GM19372 (cell line): ENCODE measurements around the gene METTL15.
"Not testable (repeated sequence)": the region's sequence is repeated elsewhere in the genome, so short reads cannot be mapped to it uniquely, and the experiment has no call there.

ENCODE experiments used
- ATAC-seq: cut with Tn5 transposase; IDR thresholded peaks from one replicate; pipeline ENCODE4 v1.9.1; 2021; ENCODE audit warnings: mild to moderate bottlenecking, low read depth, moderate library complexity; ENCODE audit not compliant: unreplicated experiment

The METTL15 gene

DNA sequence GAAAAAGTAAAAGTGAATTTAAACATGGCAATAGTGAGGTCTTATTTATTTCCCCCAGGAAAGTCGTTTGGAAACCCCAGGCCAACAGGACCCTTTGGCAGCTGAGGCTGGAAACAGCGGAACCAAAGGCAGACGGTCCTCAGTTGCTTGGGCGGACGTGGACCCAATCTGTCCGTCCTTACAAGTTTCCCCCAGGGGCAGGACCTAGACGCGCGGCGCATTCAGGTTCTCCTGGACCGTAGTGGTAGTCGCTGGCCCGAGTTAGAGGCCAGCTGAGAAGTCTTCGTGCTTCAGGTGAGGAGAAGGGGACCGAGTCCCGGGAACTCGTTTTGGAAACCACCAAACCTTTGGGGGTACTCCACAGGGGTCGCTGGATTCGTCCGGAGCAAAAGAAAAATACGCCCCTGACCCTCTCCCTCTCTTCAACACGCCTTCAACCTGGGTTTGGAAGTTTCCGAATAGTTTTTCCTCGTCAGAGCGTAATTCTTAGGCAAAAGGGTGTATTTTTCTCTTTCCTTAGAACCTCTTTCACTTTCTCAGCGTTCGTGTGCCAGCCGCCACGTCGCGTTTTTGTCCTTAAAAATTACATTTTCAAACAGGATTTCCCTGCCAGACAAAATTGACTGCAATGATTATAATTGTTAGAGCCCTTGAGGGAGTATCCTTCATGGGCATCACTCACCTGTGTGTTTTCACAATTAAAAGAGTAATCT is 2.1 kb downstream of the METTL15 start:
- peak; percentile 26 for ATAC-seq

DNA sequence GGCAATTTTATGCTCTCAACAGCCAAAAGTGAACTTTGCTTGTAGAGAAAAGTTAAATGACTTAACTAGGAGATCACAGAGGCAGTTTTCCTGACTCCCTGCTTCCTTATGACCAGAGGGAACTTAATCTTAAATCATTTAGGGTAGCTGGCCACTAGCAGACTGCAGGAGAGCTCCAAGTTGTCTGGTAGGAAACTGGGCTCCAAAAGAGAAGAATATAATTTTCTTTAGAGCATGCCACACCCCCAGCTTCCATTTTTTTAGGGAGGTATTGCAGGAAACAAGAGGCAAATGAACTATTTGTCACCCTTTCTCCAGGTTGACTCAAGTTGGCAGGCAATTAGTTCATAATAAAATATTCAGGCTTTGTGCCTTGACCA is 2.6 kb downstream of the METTL15 start:
- ATAC-seq: no peak

DNA sequence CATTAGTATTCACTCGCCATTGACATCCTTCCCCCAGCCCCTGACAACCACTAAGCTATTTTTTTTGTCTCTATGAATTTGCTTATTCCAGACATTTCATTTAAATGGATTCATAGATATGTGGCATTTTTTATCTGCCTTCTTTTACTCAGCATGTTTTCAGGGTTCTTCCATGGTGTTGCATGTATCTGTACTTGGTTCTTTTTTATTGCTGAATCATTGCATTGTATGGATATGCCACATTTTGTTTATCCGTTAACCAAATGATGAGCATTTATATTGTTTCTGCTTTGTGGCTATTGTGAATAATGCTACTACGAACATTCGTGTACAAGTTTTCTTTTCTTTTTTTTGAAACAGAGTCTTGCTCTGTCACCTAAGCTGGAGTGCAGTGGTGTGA is 5.9 kb downstream of the METTL15 start:
- no peak for ATAC-seq

DNA sequence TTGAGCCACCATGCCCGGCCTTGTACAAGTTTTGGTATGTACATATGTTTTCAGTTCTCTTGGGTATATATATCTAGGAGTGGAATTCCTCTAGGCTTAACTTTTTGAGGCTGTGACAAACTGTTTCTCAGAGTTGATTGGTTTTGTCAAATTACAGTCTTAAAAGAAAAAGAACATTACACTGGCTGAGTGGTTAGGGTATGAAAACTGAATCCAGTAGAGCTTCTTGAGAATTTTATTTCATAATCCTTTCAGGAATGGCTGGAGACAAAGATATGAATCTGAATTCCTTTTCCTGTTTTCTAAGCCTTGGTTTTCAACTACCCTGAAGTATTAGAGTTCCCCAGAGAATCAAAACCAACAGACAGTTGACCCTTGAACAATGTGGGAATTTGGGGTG is 6.5 kb downstream of the METTL15 start:
- no peak for ATAC-seq

DNA sequence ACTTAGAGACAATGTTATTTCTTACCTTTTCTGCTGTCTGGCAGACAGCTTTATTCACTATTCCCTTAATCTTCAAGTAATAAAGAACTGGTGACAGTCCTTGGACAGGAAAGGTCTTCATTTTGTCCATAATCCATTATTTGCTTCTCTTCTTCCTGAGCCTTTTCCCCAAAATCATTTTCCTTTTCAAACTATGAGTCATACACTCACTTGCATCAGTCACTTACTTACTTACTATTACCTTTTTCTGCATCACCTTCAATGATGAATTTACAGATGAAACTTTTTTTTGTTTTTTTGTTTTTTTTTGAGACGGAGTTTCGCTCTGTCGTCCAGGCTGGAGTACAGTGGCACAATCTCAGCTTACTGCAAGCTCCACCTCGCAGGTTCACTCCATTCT is 9.5 kb downstream of the METTL15 start:
- ATAC-seq: no peak

DNA sequence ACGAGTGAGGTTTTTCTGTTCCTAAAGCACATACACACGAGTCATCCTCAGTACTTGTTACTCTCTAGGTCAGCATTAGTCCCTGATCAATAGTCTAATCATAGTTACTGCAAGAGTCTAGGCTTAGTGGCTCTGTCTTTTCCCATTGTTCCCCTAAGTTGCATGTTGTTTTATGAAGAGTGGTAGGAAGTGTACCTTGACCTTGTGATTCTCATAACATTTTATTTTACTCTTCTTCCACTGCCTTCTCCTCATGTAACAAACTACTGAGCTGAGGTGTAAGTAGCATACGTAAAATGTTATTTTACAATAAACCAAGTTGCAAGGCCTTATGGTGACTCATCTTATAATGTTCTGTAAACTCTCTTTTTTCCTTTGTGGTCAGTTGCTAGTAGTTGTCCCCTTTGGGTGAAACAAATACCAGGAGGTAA is 15.0 kb downstream of the METTL15 start:
- no peak for ATAC-seq

DNA sequence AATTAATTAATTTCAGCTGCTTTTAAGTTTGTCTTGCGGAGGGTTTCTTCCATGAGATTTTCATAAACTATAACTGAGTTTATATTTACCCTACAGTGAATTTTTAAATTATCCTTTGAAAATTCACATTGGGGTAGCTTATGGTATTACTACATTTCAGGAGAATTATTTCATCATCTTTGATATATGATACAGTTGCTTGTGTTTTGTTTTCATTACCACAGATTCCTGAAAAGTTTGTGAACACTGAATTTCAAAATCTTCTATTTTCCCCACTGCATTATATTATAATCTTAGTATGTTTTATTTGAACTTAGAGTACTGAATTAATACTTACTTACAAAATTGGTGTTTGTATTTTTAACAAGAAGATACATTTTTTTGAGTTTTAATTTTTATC is 24.4 kb downstream of the METTL15 start:
- no peak for ATAC-seq

DNA sequence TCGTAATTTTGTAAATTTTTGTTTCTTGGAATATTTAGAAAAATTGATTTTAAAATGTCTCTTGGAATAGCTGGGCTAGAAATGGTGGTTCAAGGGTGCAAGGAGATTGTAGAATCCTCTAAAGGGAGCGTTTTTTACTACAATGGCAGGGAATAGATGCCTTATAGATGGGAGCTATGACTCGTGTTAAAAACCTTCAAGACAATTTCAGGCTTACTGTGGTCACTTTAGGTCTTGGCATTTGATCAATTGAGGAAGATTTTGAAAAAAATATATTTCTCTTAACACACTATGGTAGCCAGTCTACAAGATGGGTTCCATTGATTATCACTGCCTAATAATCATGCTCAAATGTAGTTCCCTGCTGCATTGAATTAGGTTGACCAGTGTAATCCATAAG is 25.0 kb downstream of the METTL15 start:
- no peak for ATAC-seq

DNA sequence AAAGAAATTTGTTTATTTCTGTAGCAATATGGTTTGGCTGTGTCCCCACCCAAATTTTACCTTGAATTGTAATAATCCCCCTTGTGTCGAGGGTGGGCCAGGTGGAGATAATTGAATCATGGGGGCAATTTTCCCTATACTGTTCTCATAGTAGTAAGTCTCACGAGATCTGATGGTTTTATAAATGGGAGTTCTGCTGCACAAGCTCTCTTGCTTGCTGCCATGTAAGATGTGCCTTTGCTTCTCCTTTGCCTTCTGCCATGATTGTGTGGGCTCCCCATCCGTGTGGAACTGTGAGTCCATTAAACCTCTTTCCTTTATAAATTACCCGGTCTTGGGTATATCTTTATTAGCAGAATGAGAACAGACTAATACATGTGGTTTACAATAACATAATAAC is 28.0 kb downstream of the METTL15 start:
- not testable (repeated sequence) for ATAC-seq

DNA sequence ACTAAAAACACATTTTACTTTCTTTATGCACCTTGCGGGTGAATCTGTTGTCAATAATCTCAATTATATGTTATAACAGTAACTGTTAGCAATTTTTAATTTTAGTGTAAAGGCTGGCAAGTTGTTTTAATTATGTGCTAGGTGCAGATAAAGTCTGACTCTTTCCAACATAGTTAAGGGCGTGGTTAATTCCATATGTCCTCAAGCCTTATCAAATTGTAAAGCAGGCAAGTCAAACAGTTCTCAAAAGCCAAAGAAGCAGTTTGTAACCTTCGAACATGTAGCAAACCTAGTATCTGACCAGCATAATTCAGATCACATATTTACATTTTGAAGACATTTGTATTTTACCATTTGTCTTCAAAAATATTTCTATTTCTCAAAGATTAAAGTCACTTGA is 29.2 kb downstream of the METTL15 start:
- no peak for ATAC-seq

DNA sequence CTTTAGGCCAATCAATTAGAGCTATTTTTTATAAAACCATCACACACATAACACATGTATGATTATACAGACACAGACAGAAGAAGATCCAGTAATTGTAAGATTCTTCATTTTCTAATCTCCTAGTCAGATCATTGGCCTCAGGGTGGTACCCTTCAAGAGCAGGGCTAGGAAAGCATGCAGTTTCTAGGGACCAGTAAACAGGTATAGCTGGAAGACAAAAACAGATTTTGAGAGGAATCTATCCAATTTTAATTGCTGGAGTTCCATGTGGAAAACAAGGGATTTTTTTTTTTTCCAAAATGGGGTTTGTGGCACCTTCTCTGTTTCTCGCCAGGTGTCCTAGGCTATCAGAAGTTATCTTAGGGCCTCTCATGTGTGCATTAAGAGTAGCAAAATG is 29.6 kb downstream of the METTL15 start:
- no peak for ATAC-seq

DNA sequence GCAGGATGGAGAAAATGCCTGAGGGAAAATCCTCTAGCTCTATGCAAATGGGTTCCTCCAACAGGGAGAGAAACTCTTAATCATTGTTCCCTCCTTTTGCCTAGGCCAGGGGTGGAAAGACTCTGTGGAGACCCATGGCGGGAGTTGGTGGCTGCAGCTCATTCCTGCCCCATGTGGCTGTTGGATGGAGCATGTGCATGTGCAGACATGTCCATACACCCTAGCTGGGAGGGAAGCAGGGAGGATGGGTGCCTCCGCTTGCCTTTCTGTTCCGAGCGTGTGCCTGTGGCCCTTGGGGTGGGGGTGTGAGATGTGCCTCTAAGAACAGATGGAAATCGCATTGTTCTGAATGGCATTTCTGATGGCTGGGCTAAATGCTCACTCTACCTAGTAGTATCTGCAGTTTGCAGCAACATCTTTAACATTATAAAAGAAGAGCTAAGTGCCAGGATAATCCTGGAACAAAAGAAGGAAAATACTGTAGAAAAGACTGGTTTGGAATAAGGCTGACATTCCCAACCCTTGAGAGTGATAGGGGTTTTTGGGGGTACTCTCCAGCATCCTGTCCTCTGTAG is 31.7 kb downstream of the METTL15 start:
- ATAC-seq: no peak

DNA sequence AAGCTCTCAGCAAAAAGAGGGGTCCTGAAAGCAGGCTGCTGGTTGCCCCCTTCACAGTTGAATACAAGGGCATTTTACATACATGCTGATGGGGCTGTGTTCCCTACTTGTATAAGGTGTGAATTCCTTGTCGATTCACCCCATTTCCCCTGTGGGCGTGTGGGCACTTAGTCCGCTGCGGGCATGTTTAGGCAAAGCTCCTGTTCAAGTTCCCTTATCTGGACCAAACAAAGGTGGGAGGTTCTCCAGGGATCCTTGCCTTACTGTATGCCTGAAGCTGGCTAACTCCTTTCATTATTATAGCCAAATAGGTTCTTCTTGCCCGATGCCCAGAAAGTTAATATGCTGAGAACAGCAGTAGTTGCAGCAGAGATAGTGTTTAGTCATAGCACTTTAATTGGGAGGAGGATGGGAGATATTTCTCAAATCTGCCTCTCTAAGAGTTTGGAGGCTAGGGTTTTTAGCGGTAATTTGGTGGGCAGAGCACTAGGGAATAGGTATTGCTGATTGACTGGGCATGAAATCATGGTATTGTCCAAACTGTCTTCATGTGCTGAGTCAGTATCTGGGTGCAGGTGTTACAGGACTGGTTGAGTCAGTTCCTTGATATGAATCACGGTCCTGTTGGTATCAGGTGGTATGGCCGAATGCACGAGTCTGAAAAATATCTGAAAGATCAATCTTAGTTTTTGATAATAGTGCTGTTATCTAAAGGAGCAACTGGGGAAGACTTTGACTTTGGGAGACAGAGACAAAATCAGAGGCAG is 32.7 kb downstream of the METTL15 start:
- no peak for ATAC-seq

DNA sequence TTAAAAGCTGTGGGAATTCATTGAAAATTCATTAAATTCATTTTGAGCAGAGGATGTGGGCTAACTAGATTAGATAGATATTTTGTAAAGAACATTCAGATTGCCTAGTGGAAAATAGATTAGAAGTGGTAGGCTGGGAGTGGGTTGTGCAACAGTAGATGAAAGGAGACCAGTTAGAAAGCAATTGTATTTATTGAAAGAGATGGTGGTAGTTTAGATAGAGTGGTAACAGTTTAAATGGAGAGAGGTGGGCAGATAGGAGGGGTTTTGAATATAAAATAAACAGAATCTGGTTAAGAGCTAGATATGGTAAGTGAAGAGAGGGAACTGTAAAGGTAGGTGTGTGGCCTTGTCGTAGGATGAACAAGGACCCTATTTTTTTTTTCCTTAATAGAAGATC is 34.5 kb downstream of the METTL15 start:
- no peak for ATAC-seq

DNA sequence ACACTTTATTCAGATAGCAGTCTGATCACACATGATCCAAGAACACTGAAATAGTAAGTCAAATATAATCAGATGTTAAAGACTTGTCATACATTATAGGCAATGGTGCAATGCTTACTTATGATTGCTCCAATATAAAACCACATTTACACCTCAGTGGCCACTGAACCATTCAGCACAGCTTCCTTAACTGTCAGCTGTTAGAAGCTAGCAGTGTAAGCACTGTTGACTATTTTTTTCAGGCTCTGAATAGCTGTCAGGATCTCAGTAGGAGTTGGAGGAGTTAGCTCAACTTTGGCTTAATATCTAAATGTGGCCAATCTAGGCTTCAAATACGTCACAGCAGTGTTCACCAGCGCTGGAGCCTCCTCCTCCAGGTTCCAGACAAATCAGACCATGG is 36.6 kb downstream of the METTL15 start:
- no peak for ATAC-seq

DNA sequence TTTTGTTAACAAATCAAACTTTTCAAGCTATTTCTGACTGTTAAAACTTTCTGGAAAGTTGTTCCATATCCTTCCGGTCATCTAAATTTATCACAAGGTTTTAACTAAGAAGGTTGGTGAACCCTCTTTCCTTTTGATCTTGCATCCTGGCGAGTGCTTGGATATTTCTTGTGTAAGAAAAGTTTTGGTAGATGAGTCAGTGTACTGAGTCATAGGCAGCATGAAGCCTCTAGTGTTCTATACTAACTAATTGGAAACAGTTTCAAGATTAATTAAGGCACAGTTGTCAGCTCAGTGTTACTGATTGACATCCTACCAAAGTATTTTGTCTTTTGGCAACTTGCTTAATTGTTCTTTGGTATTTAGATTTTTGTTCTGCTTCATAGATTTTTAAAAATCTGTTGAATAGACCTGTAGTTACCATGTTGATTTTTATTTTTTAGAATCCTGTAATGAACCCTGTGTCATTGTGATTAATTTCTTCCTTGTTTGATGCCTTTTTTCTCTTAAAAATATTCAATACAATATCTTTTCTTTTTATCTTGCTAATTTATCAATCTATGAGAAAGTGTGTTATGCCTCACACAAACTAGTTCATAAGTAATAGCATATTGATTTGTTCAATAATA is 38.0 kb downstream of the METTL15 start:
- ATAC-seq: no peak

DNA sequence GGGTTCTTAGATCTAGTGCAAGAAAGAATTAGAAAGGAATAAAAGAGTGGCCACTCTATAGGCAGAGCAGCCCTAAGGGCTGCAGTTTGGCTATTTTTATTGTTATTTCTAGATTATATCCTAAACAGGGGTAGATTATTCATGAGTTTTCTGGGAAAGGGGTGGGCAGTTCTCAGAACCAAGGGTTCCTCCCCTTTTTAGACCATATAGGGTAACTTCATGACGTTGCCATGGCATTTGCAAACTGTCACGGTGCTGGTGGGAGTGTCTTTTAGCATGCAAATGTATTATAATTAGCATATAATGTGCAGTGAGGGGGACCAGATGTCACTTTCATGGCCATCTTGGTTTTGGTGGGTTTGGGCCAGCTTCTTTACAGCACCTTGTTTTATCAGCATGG is 44.6 kb downstream of the METTL15 start:
- ATAC-seq: no peak

DNA sequence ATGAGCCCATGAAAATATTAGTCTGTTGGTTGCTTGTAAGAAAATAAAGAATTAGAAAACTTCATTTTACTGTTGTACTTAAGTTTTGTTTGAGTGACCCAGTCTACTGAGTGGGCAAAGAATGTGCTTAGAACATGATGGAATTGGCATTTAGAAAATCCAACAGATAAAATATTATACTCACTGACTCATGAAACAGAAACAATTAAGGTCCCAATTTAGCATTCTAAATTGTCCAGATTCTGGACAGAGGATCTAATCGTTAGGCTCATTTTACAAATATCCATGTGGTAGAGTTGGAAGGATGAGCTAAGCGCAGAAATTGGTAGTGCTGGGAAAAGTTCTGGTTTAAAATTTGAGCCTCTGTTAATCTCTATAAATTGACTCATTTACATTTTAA is 45.4 kb downstream of the METTL15 start:
- no peak for ATAC-seq

DNA sequence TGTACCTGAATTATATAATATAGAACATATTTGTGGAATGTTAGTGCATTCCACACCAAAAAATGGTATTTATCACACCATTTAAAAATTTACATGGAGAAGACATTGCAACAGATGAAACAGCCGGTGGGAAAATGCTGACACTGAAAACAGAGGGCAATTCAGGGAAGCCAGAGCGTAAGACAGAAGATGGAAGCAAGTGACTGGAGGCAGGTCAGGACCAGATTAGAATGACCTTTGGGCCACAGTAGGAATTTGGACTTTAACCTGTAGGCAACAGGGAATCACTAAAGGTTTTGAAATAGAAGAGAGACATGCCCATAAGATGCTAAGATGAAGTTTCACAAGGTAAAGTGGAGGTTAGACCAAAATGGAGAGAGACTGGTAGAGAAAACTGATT is 60.5 kb downstream of the METTL15 start:
- no peak for ATAC-seq

DNA sequence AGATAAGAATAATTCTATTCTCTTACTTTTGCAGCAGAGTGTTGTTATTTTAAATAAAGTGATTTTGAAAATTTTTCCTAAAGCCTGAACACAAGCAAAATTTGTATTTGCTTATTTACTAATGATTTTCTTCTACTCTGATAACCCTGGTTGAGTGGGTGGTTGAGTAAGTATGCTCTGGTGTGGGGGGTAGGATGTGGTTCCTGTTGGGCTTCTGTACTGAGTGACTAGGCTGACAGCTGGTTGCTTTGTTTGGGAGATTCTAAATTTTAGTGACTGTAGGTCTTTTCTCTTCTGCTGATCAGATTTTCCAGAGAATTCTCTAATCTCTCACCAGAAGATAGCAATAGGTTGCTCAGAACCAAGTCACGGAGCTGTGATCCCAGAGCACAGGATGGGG is 61.6 kb downstream of the METTL15 start:
- ATAC-seq: peak; percentile 56

DNA sequence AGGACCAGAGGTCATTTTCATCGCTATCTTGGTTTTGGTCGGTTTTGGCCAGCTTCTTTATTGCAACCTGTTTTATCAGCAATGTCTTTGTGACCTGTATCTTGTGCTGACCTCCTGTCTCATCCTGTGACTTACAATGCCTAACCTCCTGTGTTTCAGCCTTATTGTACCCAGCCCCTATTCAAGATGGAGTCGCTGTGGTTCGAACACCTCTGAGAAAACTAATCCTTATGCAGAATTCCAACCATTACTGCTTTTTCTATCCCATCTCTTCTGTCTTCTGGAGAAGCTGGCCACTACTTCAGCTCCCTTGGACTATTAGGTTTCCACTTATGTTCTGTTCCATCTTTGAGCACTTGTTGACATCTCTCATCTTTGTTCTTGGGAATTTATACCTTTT is 62.6 kb downstream of the METTL15 start:
- no peak for ATAC-seq
